Kidney (tissue), 14 donors: Measurements from ENCODE around the gene ATG10. TPM values are rescaled to one million over a fixed set of nuclear protein-coding genes. Genes with fewer than 3 reads are reported as not detected.
"Not testable (repeated sequence)": the region's sequence is repeated elsewhere in the genome, so short reads cannot be mapped to it uniquely, and the experiment has no call there.

Experiments
- DNase-seq, 5 donors: peaks; one replicate each; pipeline ENCODE4 v3.0.0-alpha.2; 2013 to 2020
- FAIRE-seq: peaks from 2 replicates; lab custom pipeline; 2012; peaks lifted over from hg19 to GRCh38; lab: Jason Lieb, UNC
- H3K27ac ChIP-seq, 2 donors: one replicate each; pipeline ENCODE4 v1.7.0; 2013; ENCODE audit warnings: low read depth in 2 of 2, low read length in 2 of 2, inconsistent platforms in 1 of 2
- H3K27me3 ChIP-seq: one replicate; pipeline ENCODE4 v1.7.1; 2013; ENCODE audit warnings: low read length, inconsistent platforms; ENCODE audit not compliant: control insufficient read depth, insufficient read depth
- H3K36me3 ChIP-seq, 3 donors: one replicate each; pipeline versions ENCODE4 v1.7.0 to v1.7.1; 2013; ENCODE audit warnings: low read length in 3 of 3, control low read depth in 1 of 3, inconsistent platforms in 1 of 3; ENCODE audit not compliant: insufficient read depth in 3 of 3, control insufficient read depth in 2 of 3
- H3K4me1 ChIP-seq, 3 donors: one replicate each; pipeline versions ENCODE4 v1.7.0 to v1.7.1; 2013; ENCODE audit warnings: low read length in 3 of 3, inconsistent platforms in 1 of 3, low read depth in 1 of 3; ENCODE audit not compliant: control insufficient read depth in 2 of 3, insufficient read depth in 2 of 3
- H3K4me3 ChIP-seq, 3 donors: one replicate each; pipeline versions ENCODE4 v1.7.0 to v1.8.1; 2013; ENCODE audit warnings: low read length in 3 of 3, control low read depth in 1 of 3, inconsistent platforms in 1 of 3
- H3K9ac ChIP-seq, 3 donors: one replicate each; pipeline versions ENCODE4 v1.7.0 to v1.7.1; 2013; ENCODE audit warnings: low read length in 3 of 3, control low read depth in 1 of 3, inconsistent platforms in 1 of 3
- H3K9me3 ChIP-seq, 3 donors: one replicate each; pipeline versions ENCODE4 v1.7.0 to v1.7.1; 2013; ENCODE audit warnings: low read length in 3 of 3, control low read depth in 1 of 3, inconsistent platforms in 1 of 3; ENCODE audit not compliant: control insufficient read depth in 2 of 3, insufficient read depth in 1 of 3
- intact Hi-C: fragments of 100-400 bp; cut with DNase I; formaldehyde crosslinking; loops from one replicate; pipeline ENCODE4 v1.11.1; 2022
- polyA plus RNA-seq: library from polyadenylated mRNA; stranded (reverse); fragments of 350-450 nt; fragmentation: Illumina TruSeq; extraction: RNeasy Lipid Tissue Mini Kit (QIAGEN cat#74804); gene quantifications from one replicate; pipeline ENCODE4 v1.2.3, GENCODE V29; 2014; ENCODE audit warnings: low read depth, low replicate concordance; ENCODE audit not compliant: insufficient read depth
- total RNA-seq: library from RNA; stranded (reverse); fragmentation: NEBNext Ultra II Directional; extraction: Animal tissue kit (Norgen Biotek cat#: 25700); gene quantifications from one replicate; pipeline ENCODE4 v1.2.1, GENCODE V29; 2021
- TF ChIP-seq, protein P1 (sequence below): IDR thresholded peaks from 3 replicates; pipeline ENCODE4 v1.5.1; 2012; ENCODE audit warnings: mild to moderate bottlenecking, moderate library complexity, borderline replicate concordance; ENCODE audit not compliant: insufficient read depth; ENCODE audit errors: extremely low read depth
- donor health status: control.
- donor health status: control.
- donor health status: control.
- donor health status: control.
- donor health status: control.
- donor health status: DM: yes; HTN: yes; CAD: no.
- donor health status: Normal renal cell carcinoma (clear cell type).

The ATG10 gene
- total and polyA plus RNA-seq, 2 donors from 2014 or later: 8.6 to 8.7 TPM

GRCh38 chr5:82259172-82259800, 287.5 kb downstream of the ATG10 start:
- H3K27ac ChIP-seq: no peak overlapping the region
- FAIRE-seq (peak; percentile 54), DNase-seq (peak in 2 of 5 donors; percentile 36 to 49)
- no peak overlapping the region for H3K4me3 ChIP-seq
- H3K9ac ChIP-seq: no peak overlapping the region
- TF ChIP-seq, protein P1, sequence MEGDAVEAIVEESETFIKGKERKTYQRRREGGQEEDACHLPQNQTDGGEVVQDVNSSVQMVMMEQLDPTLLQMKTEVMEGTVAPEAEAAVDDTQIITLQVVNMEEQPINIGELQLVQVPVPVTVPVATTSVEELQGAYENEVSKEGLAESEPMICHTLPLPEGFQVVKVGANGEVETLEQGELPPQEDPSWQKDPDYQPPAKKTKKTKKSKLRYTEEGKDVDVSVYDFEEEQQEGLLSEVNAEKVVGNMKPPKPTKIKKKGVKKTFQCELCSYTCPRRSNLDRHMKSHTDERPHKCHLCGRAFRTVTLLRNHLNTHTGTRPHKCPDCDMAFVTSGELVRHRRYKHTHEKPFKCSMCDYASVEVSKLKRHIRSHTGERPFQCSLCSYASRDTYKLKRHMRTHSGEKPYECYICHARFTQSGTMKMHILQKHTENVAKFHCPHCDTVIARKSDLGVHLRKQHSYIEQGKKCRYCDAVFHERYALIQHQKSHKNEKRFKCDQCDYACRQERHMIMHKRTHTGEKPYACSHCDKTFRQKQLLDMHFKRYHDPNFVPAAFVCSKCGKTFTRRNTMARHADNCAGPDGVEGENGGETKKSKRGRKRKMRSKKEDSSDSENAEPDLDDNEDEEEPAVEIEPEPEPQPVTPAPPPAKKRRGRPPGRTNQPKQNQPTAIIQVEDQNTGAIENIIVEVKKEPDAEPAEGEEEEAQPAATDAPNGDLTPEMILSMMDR: peak; percentile 24
- intact Hi-C loops: no loop called here
- H3K27me3 ChIP-seq: no peaks in the 10 kb centered on the region
- H3K9me3 ChIP-seq: no peaks in the 10 kb centered on the region
- H3K36me3 ChIP-seq: peaks cover 0 to 2% (median 0%) of the 10 kb centered on the region in 3 donors
- H3K4me1 ChIP-seq: no peaks in the 10 kb centered on the region

- no peak overlapping the region for H3K27ac ChIP-seq
- no peaks in the 10 kb centered on the region for H3K36me3 ChIP-seq
- DNase-seq (peak in 1 of 5 donors; percentile 33), FAIRE-seq (no peak)
- H3K9me3 ChIP-seq: peaks cover 0 to 3% (median 0%) of the 10 kb centered on the region in 3 donors
- H3K27me3 ChIP-seq: no peaks in the 10 kb centered on the region
- TF ChIP-seq, protein P1: no peak
- H3K4me1 ChIP-seq: no peaks in the 10 kb centered on the region
- H3K9ac ChIP-seq: no peak overlapping the region
- no peak overlapping the region for H3K4me3 ChIP-seq
- intact Hi-C loops: no loop called here
These were observed 293.2 kb downstream of the ATG10 start for GRCh38 chr5:82265047-82265446.

DNA sequence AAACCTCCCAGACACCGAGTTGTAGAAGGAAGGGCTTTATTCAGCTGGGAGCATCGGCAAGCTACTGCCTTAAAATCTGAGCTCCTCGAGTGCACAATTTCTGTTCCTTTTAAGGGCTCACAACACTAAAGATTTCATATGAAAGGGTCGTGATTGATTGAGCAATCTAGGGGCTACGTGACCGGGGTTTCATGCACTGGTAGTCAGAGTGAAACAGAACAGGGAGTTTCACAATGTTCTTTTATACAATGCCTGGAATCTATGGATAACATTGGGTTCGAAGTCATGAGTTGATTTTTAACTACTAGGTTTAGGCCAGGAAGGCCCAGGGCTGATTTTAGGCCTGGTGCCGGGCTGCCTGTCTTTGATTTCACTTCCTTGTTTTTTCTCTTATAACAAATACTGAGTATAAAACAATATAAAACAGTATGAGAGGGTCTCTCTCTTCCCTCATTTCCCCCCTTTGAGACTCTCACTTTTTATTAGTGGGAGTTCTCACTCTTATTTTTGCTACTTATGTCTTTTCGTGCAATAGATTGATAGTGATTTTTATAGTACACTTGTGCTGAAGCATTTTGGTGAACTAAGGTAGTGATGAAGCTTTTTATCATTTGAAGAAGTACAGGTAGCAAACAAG, 295.6 kb downstream of the ATG10 start:
- H3K9ac ChIP-seq, H3K9me3 ChIP-seq, FAIRE-seq, H3K27me3 ChIP-seq, H3K27ac ChIP-seq, intact Hi-C loops, H3K36me3 ChIP-seq, H3K4me1 ChIP-seq, DNase-seq, H3K4me3 ChIP-seq: not testable (repeated sequence)

GRCh38 chr5:82269363-82269762, 297.5 kb downstream of the ATG10 start:
- FAIRE-seq, H3K36me3 ChIP-seq, H3K4me1 ChIP-seq, H3K9ac ChIP-seq, H3K27ac ChIP-seq, H3K27me3 ChIP-seq, intact Hi-C loops, H3K4me3 ChIP-seq, H3K9me3 ChIP-seq: not testable (repeated sequence)
- peak in 1 of 5 donors; percentile 30 for DNase-seq

GRCh38 chr5:82272571-82273356, 300.9 kb downstream of the ATG10 start:
- H3K9me3 ChIP-seq, H3K27ac ChIP-seq, H3K4me3 ChIP-seq, H3K9ac ChIP-seq, H3K4me1 ChIP-seq, FAIRE-seq, H3K27me3 ChIP-seq, intact Hi-C loops: not testable (repeated sequence)
- peak in 1 of 5 donors; percentile 51 for DNase-seq
- H3K36me3 ChIP-seq: peaks cover 3 to 16% (median 13%) of the 10 kb centered on the region in 3 donors

DNA sequence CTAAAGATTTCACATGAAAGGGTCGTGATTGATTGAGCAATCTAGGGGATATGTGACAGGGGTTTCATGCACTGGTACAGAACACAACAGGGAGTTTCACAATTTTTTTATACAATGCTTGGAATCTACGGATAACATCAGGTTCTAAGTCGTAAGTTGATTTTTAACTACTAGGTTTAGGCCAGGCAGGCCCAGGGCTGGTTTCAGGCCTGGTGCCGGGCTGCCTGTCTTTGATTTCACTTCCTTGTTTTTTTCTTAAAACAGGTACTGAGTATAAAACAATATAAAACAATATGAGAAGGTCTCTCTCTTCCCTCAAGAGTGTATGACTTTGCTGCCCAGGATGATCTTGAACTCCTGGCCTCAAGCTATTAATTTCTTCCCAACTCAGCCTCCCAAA, 301.6 kb downstream of the ATG10 start:
- intact Hi-C loops, H3K27ac ChIP-seq, FAIRE-seq, H3K4me1 ChIP-seq, H3K9me3 ChIP-seq, H3K4me3 ChIP-seq, DNase-seq, H3K9ac ChIP-seq, H3K27me3 ChIP-seq: not testable (repeated sequence)
- H3K36me3 ChIP-seq: peaks cover 3 to 16% (median 13%) of the 10 kb centered on the region in 3 donors
